ENCODE measurements around the gene RAB11B. TPM values are rescaled to one million over a fixed set of nuclear protein-coding genes. Genes with fewer than 3 reads are reported as not detected.
A peak's percentile ranks its signal among the peaks of the same experiment; 100 is the strongest.

Gene RAB11B
- total and polyA plus RNA-seq, 4 donors = 27.3 to 91.2 (median 45.0) TPM

GRCh38 chr19:8388612-8388958 lies 1.6 kb upstream of the RAB11B start:
- no peak for TF ChIP-seq ZBTB33 (IDR thresholded peaks at IDR 0.05)
- no peak for TF ChIP-seq TAF1 (conservative IDR thresholded peaks at IDR 0.05)
- TF ChIP-seq HNF4G (IDR thresholded peaks at IDR 0.05) = no peak
- TF ChIP-seq FOXA1 (IDR thresholded peaks at IDR 0.05) = no peak
- TF ChIP-seq SP1 (IDR thresholded peaks at IDR 0.05) = no peak
- TF ChIP-seq, protein P1, sequence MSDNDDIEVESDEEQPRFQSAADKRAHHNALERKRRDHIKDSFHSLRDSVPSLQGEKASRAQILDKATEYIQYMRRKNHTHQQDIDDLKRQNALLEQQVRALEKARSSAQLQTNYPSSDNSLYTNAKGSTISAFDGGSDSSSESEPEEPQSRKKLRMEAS (IDR thresholded peaks at IDR 0.05) = no peak
- no peak for TF ChIP-seq YY1 (IDR thresholded peaks at IDR 0.05)
- TF ChIP-seq REST (IDR thresholded peaks at IDR 0.05) = no peak
- TF ChIP-seq RXRA (IDR thresholded peaks at IDR 0.05) = no peak
- no peak for TF ChIP-seq FOXA2 (IDR thresholded peaks at IDR 0.05)
- TF ChIP-seq, protein P2, sequence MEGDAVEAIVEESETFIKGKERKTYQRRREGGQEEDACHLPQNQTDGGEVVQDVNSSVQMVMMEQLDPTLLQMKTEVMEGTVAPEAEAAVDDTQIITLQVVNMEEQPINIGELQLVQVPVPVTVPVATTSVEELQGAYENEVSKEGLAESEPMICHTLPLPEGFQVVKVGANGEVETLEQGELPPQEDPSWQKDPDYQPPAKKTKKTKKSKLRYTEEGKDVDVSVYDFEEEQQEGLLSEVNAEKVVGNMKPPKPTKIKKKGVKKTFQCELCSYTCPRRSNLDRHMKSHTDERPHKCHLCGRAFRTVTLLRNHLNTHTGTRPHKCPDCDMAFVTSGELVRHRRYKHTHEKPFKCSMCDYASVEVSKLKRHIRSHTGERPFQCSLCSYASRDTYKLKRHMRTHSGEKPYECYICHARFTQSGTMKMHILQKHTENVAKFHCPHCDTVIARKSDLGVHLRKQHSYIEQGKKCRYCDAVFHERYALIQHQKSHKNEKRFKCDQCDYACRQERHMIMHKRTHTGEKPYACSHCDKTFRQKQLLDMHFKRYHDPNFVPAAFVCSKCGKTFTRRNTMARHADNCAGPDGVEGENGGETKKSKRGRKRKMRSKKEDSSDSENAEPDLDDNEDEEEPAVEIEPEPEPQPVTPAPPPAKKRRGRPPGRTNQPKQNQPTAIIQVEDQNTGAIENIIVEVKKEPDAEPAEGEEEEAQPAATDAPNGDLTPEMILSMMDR (IDR thresholded peaks at IDR 0.05; ENCODE audit: low read depth, low read length, missing input control) = no peak
- TF ChIP-seq ATF3 (IDR thresholded peaks at IDR 0.05) = no peak
- TF ChIP-seq JUND (IDR thresholded peaks at IDR 0.05) = no peak
- no peak for TF ChIP-seq GABPA (IDR thresholded peaks at IDR 0.05 in 1 of 2, conservative IDR thresholded peaks at IDR 0.05 in 1 of 2)
- TF ChIP-seq RAD21 (IDR thresholded peaks at IDR 0.05) = no peak
- no peak for TF ChIP-seq HNF4A (conservative IDR thresholded peaks at IDR 0.05)
- TF ChIP-seq NR2F2 (IDR thresholded peaks at IDR 0.05) = no peak
- no peak for TF ChIP-seq EGR1 (IDR thresholded peaks at IDR 0.05; ENCODE audit: low read depth in 2 of 2)
- H3K27ac ChIP-seq (ENCODE audit: low read depth in 1 of 2, low read length in 2 of 2) = peak overlapping the region; percentile 95 to 100
- no peaks in the 10 kb centered on the region for H3K9me3 ChIP-seq (ENCODE audit: control insufficient read depth in 4 of 4, low read length in 3 of 4)
- H3K27me3 ChIP-seq (ENCODE audit: control insufficient read depth in 4 of 4, insufficient read depth in 4 of 4, low read length in 3 of 4) = no peaks in the 10 kb centered on the region
- H3K9ac ChIP-seq (ENCODE audit: low read depth in 1 of 2, low read length in 2 of 2) = peak overlapping the region in 1 of 2 donors; percentile 80
- H3K4me1 ChIP-seq (ENCODE audit: control insufficient read depth in 4 of 4, insufficient read depth in 4 of 4, low read length in 3 of 4) = peaks cover 13 to 36% (median 27%) of the 10 kb centered on the region in 4 donors
- WGBS = 24% methylated on average over 2 of the region's 2 CpGs
- DNase-seq (ENCODE audit: low spot score) = no peak
- peaks cover 0 to 3% (median 0%) of the 10 kb centered on the region in 4 donors for H3K36me3 ChIP-seq (ENCODE audit: control insufficient read depth in 4 of 4, insufficient read depth in 3 of 4, low read depth in 1 of 4, low read length in 3 of 4)
- H3K4me3 ChIP-seq (ENCODE audit: low read depth in 1 of 3, low read length in 3 of 3) = peak overlapping the region in 1 of 3 donors; percentile 56
